ENCODE measurements around the gene HRAS. TPM values are rescaled to one million over a fixed set of nuclear protein-coding genes. Genes with fewer than 3 reads are reported as not detected.

HRAS gene
- polyA plus RNA-seq, 1 experiment = 44.7 TPM

DNA sequence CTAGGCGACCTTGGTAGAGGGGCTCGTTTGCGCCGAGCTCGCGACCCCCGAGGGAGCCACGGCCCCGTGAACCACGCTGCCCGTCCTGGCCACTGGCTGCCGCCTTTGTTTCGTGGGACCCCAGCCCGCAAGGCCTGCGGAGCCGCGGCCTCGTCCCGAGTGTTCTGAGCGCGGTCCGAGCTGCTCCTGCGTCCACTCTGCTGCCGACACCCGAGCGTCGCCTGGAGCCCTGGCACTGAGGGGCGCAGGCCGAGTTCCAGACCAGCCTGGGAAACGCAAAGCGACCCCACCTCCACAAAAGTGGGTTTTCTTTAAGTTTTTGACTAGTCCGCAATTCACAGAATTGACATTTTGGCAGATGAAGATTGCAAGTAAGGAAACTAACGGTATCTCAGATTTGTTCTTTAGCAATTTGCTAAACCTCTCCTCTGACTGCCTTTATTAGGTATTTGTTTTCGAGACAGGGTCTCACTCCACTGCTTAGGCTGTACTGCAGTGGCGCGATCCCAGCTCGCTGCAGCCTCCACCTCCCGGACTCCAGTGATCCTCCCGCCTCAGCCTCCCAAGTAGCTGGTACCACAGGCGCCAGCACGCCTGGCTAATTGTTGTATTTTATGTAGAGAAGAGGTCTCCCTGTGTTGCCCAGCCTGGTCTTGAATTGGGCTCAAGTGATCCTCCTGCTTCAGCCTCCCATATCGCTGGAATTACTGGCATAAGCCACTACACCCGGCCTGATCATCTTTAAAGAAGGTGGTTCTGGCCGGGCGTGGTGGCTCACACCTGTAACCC lies 27.5 kb downstream of the HRAS start:
- POLR2A ChIA-PET = interaction anchor here (0.7 kb wide), 1 partner anchor 58 kb away, joined by 3 read pairs; no protein-coding TSS in a partner anchor

DNA sequence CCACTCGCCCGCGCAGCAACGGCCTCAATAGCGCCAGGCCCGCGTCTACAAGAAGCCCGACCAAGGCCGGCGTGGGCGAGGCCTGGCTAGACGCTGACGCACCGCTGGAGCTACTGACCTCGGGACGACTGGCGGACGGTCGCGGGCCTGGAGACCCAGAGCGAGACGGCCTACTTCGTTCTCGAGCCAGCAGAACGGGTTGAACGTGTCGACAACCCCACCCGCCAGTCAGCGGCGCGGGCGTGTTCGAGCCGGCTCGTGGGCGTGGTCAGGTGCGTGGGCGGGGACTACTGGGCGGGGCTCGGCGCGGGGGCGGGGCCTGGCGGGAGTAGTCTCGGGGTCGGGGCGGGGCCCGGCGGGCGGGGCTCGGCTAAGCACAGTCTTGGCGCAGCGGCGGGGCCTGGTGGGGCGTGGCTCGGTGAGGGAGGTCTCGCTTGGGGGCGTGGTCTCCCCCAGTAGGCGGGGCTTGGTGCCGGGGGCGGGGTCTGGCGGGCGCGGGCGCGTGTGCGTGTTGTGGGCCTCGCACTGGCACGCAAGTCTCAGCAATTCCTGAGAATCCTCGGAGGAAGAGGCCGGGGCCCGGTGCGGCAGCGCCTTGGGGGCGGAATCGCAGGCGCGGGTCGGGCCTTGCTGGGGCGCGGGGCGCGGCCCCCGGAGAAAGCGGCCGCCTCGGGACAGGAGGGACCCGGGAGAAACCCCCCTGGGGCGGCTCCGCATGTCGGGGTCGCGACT lies 28.2 kb downstream of the HRAS start, which contains the start of gene RNH1:
RNH1 (minus strand) TSS at position 248 of the 732 bp plus-strand sequence. CDS start 5,080 bp downstream, outside the sequence.
- CTCF ChIA-PET = interaction anchor here (3.6 kb wide), 1 partner anchor 11 kb away, joined by 33 read pairs; no protein-coding TSS in a partner anchor
- peak; percentile 87 for DNase-seq (ENCODE audit: low read depth, low spot score)
- POLR2A ChIA-PET = interaction anchor here (0.7 to 1.6 kb wide), 5 partner anchors 15 to 90 kb away, joined by 3 to 10 read pairs (median 6); partner anchors contain the start of gene PHRF1

More for the DNA sequence above, 27.5 kb downstream of the HRAS start:
- peak overlapping the region; percentile 75 for H3K4me3 ChIP-seq (ENCODE audit: low read depth, low read length)
- no peak for TF ChIP-seq CTCF (IDR thresholded peaks at IDR 0.05; ENCODE audit: low read depth, low read length)
- CTCF ChIA-PET = interaction anchor here (3.6 kb wide), 1 partner anchor 11 kb away, joined by 33 read pairs; no protein-coding TSS in a partner anchor
- H3K9me3 ChIP-seq (ENCODE audit: control insufficient read depth, insufficient read depth, low read length) = no peaks in the 10 kb centered on the region; the same call in 1 of the 2 replicates
- H3K27me3 ChIP-seq (ENCODE audit: control insufficient read depth, insufficient read depth, low read length) = no peaks in the 10 kb centered on the region
- DNase-seq (ENCODE audit: low read depth, low spot score) = no peak
- H3K27ac ChIP-seq (ENCODE audit: low read depth, low read length) = peak overlapping the region; percentile 61

GRCh38 chr11:506238-506994 lies 29.0 kb downstream of the HRAS start:
- H3K9me3 ChIP-seq (ENCODE audit: control insufficient read depth, insufficient read depth, low read length) = no peaks in the 10 kb centered on the region; the same call in 1 of the 2 replicates
- peak; percentile 97 for DNase-seq (ENCODE audit: low read depth, low spot score)
- no peaks in the 10 kb centered on the region for H3K27me3 ChIP-seq (ENCODE audit: control insufficient read depth, insufficient read depth, low read length)
- H3K4me3 ChIP-seq (ENCODE audit: low read depth, low read length) = peak overlapping the region; percentile 95
- ChIA-PET POLR2A (interaction anchor here (0.6 to 1.6 kb wide), 7 partner anchors 14 to 882 kb away, joined by 3 to 10 read pairs (median 3); partner anchors contain the start of gene PHRF1), CTCF (no interaction called here)
- no peak for TF ChIP-seq CTCF (IDR thresholded peaks at IDR 0.05; ENCODE audit: low read depth, low read length)
- H3K27ac ChIP-seq (ENCODE audit: low read depth, low read length) = peak overlapping the region; percentile 99

More for the DNA sequence above, 28.2 kb downstream of the HRAS start, which contains the start of gene RNH1:
- H3K4me3 ChIP-seq (ENCODE audit: low read depth, low read length) = peak within 1 kb of the TSS; percentile 95
- no peak for TF ChIP-seq CTCF (IDR thresholded peaks at IDR 0.05; ENCODE audit: low read depth, low read length)
- H3K9me3 ChIP-seq (ENCODE audit: control insufficient read depth, insufficient read depth, low read length) = no peaks in the 10 kb centered on the region; the same call in 1 of the 2 replicates
- peak within 1 kb of the TSS; percentile 99 for H3K27ac ChIP-seq (ENCODE audit: low read depth, low read length)
- no peaks in the 10 kb centered on the region for H3K27me3 ChIP-seq (ENCODE audit: control insufficient read depth, insufficient read depth, low read length)

DNA sequence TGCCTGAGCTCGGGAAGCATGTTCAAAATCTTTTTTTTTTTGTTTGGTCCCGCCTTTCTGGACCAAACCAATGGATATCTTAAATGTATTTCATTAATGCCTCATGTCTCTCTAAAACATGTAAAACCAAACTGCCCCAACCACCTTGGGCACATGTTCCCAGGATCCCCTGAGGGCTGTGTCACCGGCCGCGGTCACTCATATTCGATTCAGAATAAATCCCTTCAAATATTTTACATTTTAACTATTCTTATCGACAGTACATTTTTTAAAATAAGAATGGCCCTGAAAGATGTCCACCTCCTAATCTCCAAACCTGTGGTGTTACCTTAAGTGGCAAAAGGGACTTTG lies 30.4 kb downstream of the HRAS start:
- Histone ChIP-seq H3K27me3 (ENCODE audit: control insufficient read depth, insufficient read depth, low read length) (no peaks in the 10 kb centered on the region), H3K27ac (ENCODE audit: low read depth, low read length) (peak overlapping the region; percentile 11), H3K9me3 (ENCODE audit: control insufficient read depth, insufficient read depth, low read length) (no peaks in the 10 kb centered on the region; the same call in 1 of the 2 replicates), H3K4me3 (ENCODE audit: low read depth, low read length) (peak overlapping the region; percentile 58)
- no peak for TF ChIP-seq CTCF (IDR thresholded peaks at IDR 0.05; ENCODE audit: low read depth, low read length)
- no peak for DNase-seq (ENCODE audit: low read depth, low spot score)
- ChIA-PET CTCF (no interaction called here), POLR2A (no interaction called here)
